IMR-90 (cell line): ENCODE measurements around the gene KCNMA1. TPM values are rescaled to one million over a fixed set of nuclear protein-coding genes. Genes with fewer than 3 reads are reported as not detected.
A peak's percentile ranks its signal among the peaks of the same experiment; 100 is the strongest.

Experiments used
- ATAC-seq: fragments of 200-7000 bp; cut with Tn5 transposase; 2 replicates; pipeline ENCODE4 v1.9.1; 2020; ENCODE audit warnings: low read depth, mild to moderate bottlenecking, moderate library complexity
- BruUV-seq: library from RNA; stranded (reverse); fragments of 400-500 nt; replicated peaks from 2 replicates; lab custom pipeline; 2021; lab: Mats Ljungman, UMichigan
- CTCF ChIA-PET: fragments of 300-600 bp; formaldehyde crosslinking; extraction: SDS; loops from one replicate; lab custom pipeline; 2021; ENCODE audit warnings: antibody characterized with exemption; lab: Yijun Ruan, JAX
- POLR2A ChIA-PET: fragments of 300-600 bp; sonication (Branson Sonifier 250); formaldehyde crosslinking; loops from one replicate; lab custom pipeline; 2022; ENCODE audit warnings: antibody characterized with exemption; ENCODE audit not compliant: unreplicated experiment; lab: Charles Lee
- DNase-seq: peaks from one replicate; pipeline ENCODE4 v3.0.0; 2013
- H2AFZ ChIP-seq: replicated peaks from 2 replicates; pipeline ENCODE3; 2013; ENCODE audit warnings: low read length, mild to moderate bottlenecking; ENCODE audit not compliant: poor library complexity
- H2AK5ac ChIP-seq: 2 replicates; pipeline ENCODE4 v1.6.1; 2013; ENCODE audit warnings: low read depth, low read length, inconsistent platforms
- H2AK9ac ChIP-seq: replicated peaks from 2 replicates; pipeline ENCODE3; 2013; ENCODE audit warnings: mild to moderate bottlenecking, low read depth, low read length, moderate library complexity; ENCODE audit not compliant: poor library complexity
- H2BK120ac ChIP-seq: 2 replicates; pipeline ENCODE4 v1.6.1; 2013; ENCODE audit warnings: low read depth, low read length, inconsistent platforms
- H2BK15ac ChIP-seq: 3 replicates; pipeline ENCODE4 v1.6.1; 2013; ENCODE audit warnings: low read depth, low read length, inconsistent platforms
- H2BK20ac ChIP-seq: 2 replicates; pipeline ENCODE4 v1.6.1; 2013; ENCODE audit warnings: low read depth, mild to moderate bottlenecking, inconsistent platforms, low read length, moderate library complexity
- H2BK5ac ChIP-seq: 2 replicates; pipeline ENCODE4 v1.6.1; 2013; ENCODE audit warnings: mild to moderate bottlenecking, low read depth, low read length, inconsistent platforms; ENCODE audit not compliant: poor library complexity, severe bottlenecking
- H3K14ac ChIP-seq: replicated peaks from 2 replicates; pipeline ENCODE4 v1.6.1; 2013; ENCODE audit warnings: low read depth, low read length, inconsistent platforms
- H3K18ac ChIP-seq: 2 replicates; pipeline ENCODE4 v1.6.1; 2013; ENCODE audit warnings: low read depth, low read length, control low read depth
- H3K23ac ChIP-seq: 2 replicates; pipeline ENCODE4 v1.6.1; 2013; ENCODE audit warnings: low read depth, low read length, inconsistent platforms
- H3K27ac ChIP-seq: 2 replicates; pipeline ENCODE4 v1.5.1; 2013; ENCODE audit warnings: mild to moderate bottlenecking, control low read depth, low read length; ENCODE audit not compliant: insufficient read depth
- H3K27me3 ChIP-seq: 2 replicates; pipeline ENCODE4 v1.6.1; 2013; ENCODE audit warnings: low read length; ENCODE audit not compliant: control insufficient read depth, insufficient read depth
- H3K36me3 ChIP-seq: 2 replicates; pipeline ENCODE4 v1.6.1; 2013; ENCODE audit warnings: low read length, mixed read lengths; ENCODE audit not compliant: control insufficient read depth, insufficient read depth
- H3K4ac ChIP-seq: 2 replicates; pipeline ENCODE4 v1.6.1; 2013; ENCODE audit warnings: low read depth, low read length, inconsistent platforms
- H3K4me1 ChIP-seq: 2 replicates; pipeline ENCODE4 v1.6.1; 2013; ENCODE audit warnings: low read length, mixed read lengths; ENCODE audit not compliant: control insufficient read depth, insufficient read depth
- H3K4me2 ChIP-seq: 2 replicates; pipeline ENCODE4 v1.6.1; 2013; ENCODE audit warnings: low read depth, mild to moderate bottlenecking, control low read depth, low read length, moderate library complexity
- H3K4me3 ChIP-seq: 2 replicates; pipeline ENCODE4 v1.5.1; 2013; ENCODE audit warnings: low read depth, mild to moderate bottlenecking, control low read depth, low read length, moderate library complexity; ENCODE audit not compliant: insufficient read depth
- H3K56ac ChIP-seq: 2 replicates; pipeline ENCODE4 v1.6.1; 2013; ENCODE audit warnings: low read length, inconsistent platforms; ENCODE audit not compliant: insufficient read depth; ENCODE audit errors: extremely low read depth
- H3K79me1 ChIP-seq, 2 experiments: 2 replicates each; pipeline ENCODE4 v1.6.1; 2013; ENCODE audit warnings: low read length in 2 of 2, inconsistent platforms in 1 of 2, low read depth in 1 of 2
- H3K9ac ChIP-seq: 2 replicates; pipeline ENCODE4 v1.6.1; 2013; ENCODE audit warnings: low read depth, low read length, control low read depth
- H3K9me1 ChIP-seq: 2 replicates; pipeline ENCODE4 v1.6.1; 2013; ENCODE audit warnings: low read length, inconsistent platforms; ENCODE audit not compliant: insufficient read depth
- H3K9me3 ChIP-seq: 2 replicates; pipeline ENCODE4 v1.6.1; 2013; ENCODE audit warnings: low read length; ENCODE audit not compliant: control insufficient read depth, insufficient read depth
- H4K20me1 ChIP-seq: 2 replicates; pipeline ENCODE4 v1.6.1; 2013; ENCODE audit warnings: low read length, inconsistent platforms; ENCODE audit not compliant: insufficient read depth
- H4K5ac ChIP-seq: 2 replicates; pipeline ENCODE4 v1.6.1; 2013; ENCODE audit warnings: mild to moderate bottlenecking, low read depth, low read length, control low read depth
- H4K8ac ChIP-seq, 2 experiments: 2 replicates each; pipeline ENCODE4 v1.6.1; 2013; ENCODE audit warnings: low read depth in 2 of 2, low read length in 2 of 2, control low read depth in 1 of 2, inconsistent platforms in 1 of 2
- H4K91ac ChIP-seq: 2 replicates; pipeline ENCODE4 v1.6.1; 2013; ENCODE audit warnings: low read depth, low read length, inconsistent platforms; ENCODE audit not compliant: insufficient read depth
- BHLHE40 ChIP-seq: fragments of 150-350 bp; IDR thresholded peaks from 2 replicates; pipeline ENCODE4 v1.6.1; 2016; ENCODE audit warnings: mild to moderate bottlenecking, low read depth, low read length
- CHD1 ChIP-seq: IDR thresholded peaks from 2 replicates; pipeline ENCODE4 v1.6.1; 2012; ENCODE audit warnings: low read depth, low read length, improper control_type of control experiment
- CTCF ChIP-seq: conservative IDR thresholded peaks from 2 replicates; pipeline ENCODE4 v1.5.1; 2012; ENCODE audit warnings: mild to moderate bottlenecking, low read depth, low read length, improper control_type of control experiment
- ELK1 ChIP-seq: fragments of 150-350 bp; IDR thresholded peaks from 2 replicates; pipeline ENCODE4 v1.6.1; 2016; ENCODE audit warnings: low read depth, mild to moderate bottlenecking, low read length, moderate library complexity, borderline replicate concordance
- FOS ChIP-seq: fragments of 150-350 bp; IDR thresholded peaks from 2 replicates; pipeline ENCODE4 v1.6.1; 2016; ENCODE audit warnings: low read depth, low read length
- MXI1 ChIP-seq: IDR thresholded peaks from 2 replicates; pipeline ENCODE4 v1.6.1; 2012; ENCODE audit warnings: low read depth, mild to moderate bottlenecking, low read length, moderate library complexity, borderline replicate concordance
- NFE2L2 ChIP-seq: fragments of 150-350 bp; IDR thresholded peaks from 2 replicates; pipeline ENCODE4 v1.6.1; 2016; ENCODE audit warnings: low read depth, mild to moderate bottlenecking, low read length
- POLR2A ChIP-seq: IDR thresholded peaks from 2 replicates; pipeline ENCODE4 v1.6.1; 2012; ENCODE audit warnings: mild to moderate bottlenecking, low read depth, low read length
- RAD21 ChIP-seq: IDR thresholded peaks from 2 replicates; pipeline ENCODE4 v1.6.1; 2012; ENCODE audit warnings: low read length, improper control_type of control experiment
- RCOR1 ChIP-seq: IDR thresholded peaks from 2 replicates; pipeline ENCODE4 v1.6.1; 2012; ENCODE audit warnings: mild to moderate bottlenecking, low read length, improper control_type of control experiment; ENCODE audit not compliant: insufficient replicate concordance
- RFX5 ChIP-seq: IDR thresholded peaks from 2 replicates; pipeline ENCODE4 v1.8.0; 2012; ENCODE audit warnings: low read depth, mild to moderate bottlenecking, low read length, moderate library complexity
- SMC3 ChIP-seq: fragments of 150-350 bp; IDR thresholded peaks from 2 replicates; pipeline ENCODE4 v1.6.1; 2016; ENCODE audit warnings: low read depth, mild to moderate bottlenecking, antibody characterized with exemption, low read length, moderate library complexity
- WGBS, 2 experiments: methylation state at CpG; one replicate each; pipeline versions ENCODE4 v1.1.5 to v1.1.7; 2013; ENCODE audit warnings: missing lambda C conversion rate in 2 of 2; ENCODE audit not compliant: insufficient read length in 1 of 2; ENCODE audit errors: extremely low coverage in 2 of 2; 5-methylcytosine and 5-hydroxymethylcytosine counted together
- dilution Hi-C: fragments of 300-500 bp; cut with HindIII; formaldehyde crosslinking; loops from one replicate; pipeline ENCODE4 v1.14.3; 2018; ENCODE audit warnings: low sequenced_read_pairs; ENCODE audit not compliant: unreplicated experiment
- in situ Hi-C: fragments of 300-500 bp; cut with MboI; formaldehyde crosslinking; loops from 3 replicates; pipeline ENCODE4 v1.14.3; 2019; ENCODE audit warnings: low sequenced_read_pairs, inconsistent platforms, mixed read lengths
- intact Hi-C: fragments of 100-400 bp; cut with micrococcal nuclease; formaldehyde crosslinking; loops from 2 replicates; pipeline ENCODE4 v1.10.0; 2022
- polyA plus RNA-seq, 3 experiments: library from polyadenylated mRNA; depleted of rRNA; stranded (reverse); fragments of >200 nt; gene quantifications; 2 replicates each; pipeline ENCODE4 v1.2.3, GENCODE V29; 2012; ENCODE audit warnings: low replicate concordance in 1 of 3
- total RNA-seq: library from RNA; depleted of rRNA; stranded (reverse); fragments of >200 nt; gene quantifications from 2 replicates; pipeline ENCODE4 v1.2.3, GENCODE V29; 2012

The KCNMA1 gene
- total and polyA plus RNA-seq, 2 of the 4 experiments (the other 2 are of a cell fraction): 25.6 to 29.6 TPM

GRCh38 chr10:77398986-77399755 is 238.4 kb downstream of the KCNMA1 start (continued):
- TF ChIP-seq FOS: no peak

- peaks cover 5% of the 10 kb centered on the region; the same call in 1 of the 2 replicates for H3K4me1 ChIP-seq
- 0 out of 4 replicates have a peak overlapping the region, but pooled peaks of 1 of the 2 experiments have one; percentile 20 for H4K8ac ChIP-seq
- peak overlapping the region; percentile 7; the same call in 1 of the 2 replicates for H3K18ac ChIP-seq
- no peak overlapping the region for H2AFZ ChIP-seq
- H3K23ac ChIP-seq: no peak overlapping the region
- intact Hi-C loops: loop anchor here (10.0 kb wide), 1 partner anchor 206 kb away; no protein-coding TSS in a partner anchor
- WGBS, 2 experiments: 57% methylated on average over 1 of the region's 2 CpGs; no CpG with 5 or more reads in 1 of the 2 experiments
- no peak overlapping the region for H3K27ac ChIP-seq
- H4K91ac ChIP-seq: peak overlapping the region; percentile 25; the same call in 1 of the 2 replicates
- no TSS peak for BruUV-seq
- CTCF ChIA-PET: no interaction called here
- H2BK20ac ChIP-seq: 0 out of 2 replicates have a peak overlapping the region, but pooled peaks have one; percentile 64
- H3K14ac ChIP-seq: no peak overlapping the region; the same call in 1 of the 2 replicates
- no peaks in the 10 kb centered on the region for H4K20me1 ChIP-seq
- in situ Hi-C loops: loop anchor here (10.0 kb wide), 1 partner anchor 224 kb away; no protein-coding TSS in a partner anchor
- no peaks in the 10 kb centered on the region for H3K9me3 ChIP-seq
- POLR2A ChIA-PET: no interaction called here
- no peak overlapping the region for H2AK9ac ChIP-seq
- dilution Hi-C loops: no loop called here
- H2BK5ac ChIP-seq: peak overlapping the region; percentile 44
- no peaks in the 10 kb centered on the region for H3K36me3 ChIP-seq
- ATAC-seq (no peak; the same call in 1 of the 2 replicates), DNase-seq (peak; percentile 40)
- H3K9me1 ChIP-seq: peaks cover 12% of the 10 kb centered on the region
- no peak overlapping the region for H3K4me3 ChIP-seq
- peak overlapping the region; percentile 3; the same call in 1 of the 2 replicates for H4K5ac ChIP-seq
- no peak overlapping the region for H3K56ac ChIP-seq
- 0 out of 3 replicates have a peak overlapping the region, but pooled peaks have one; percentile 49 for H2BK15ac ChIP-seq
- 0 out of 2 replicates have a peak overlapping the region, but pooled peaks have one; percentile 46 for H3K4ac ChIP-seq
- H3K9ac ChIP-seq: no peak overlapping the region
- H3K79me1 ChIP-seq: peaks cover 0 to 8% of the 10 kb centered on the region in 2 experiments; a peak in 2 of 4 replicates
- H3K27me3 ChIP-seq: no peaks in the 10 kb centered on the region
- no peak overlapping the region for H3K4me2 ChIP-seq
- peak overlapping the region; percentile 65; the same call in 1 of the 2 replicates for H2BK120ac ChIP-seq
- H2AK5ac ChIP-seq: no peak overlapping the region
- TF ChIP-seq RAD21 (no peak), ELK1 (no peak), MXI1 (no peak), POLR2A (no peak), BHLHE40 (no peak), FOS (no peak), CTCF (no peak), NFE2L2 (no peak), CHD1 (no peak), RFX5 (no peak), SMC3 (no peak), RCOR1 (no peak)
These were observed 239.1 kb downstream of the KCNMA1 start for GRCh38 chr10:77398558-77398957.
